EL (cell line): ENCODE measurements around the gene KSR2.

Source experiments
- DNase-seq: peaks from one replicate; pipeline ENCODE4 v3.0.0-alpha.2; 2016

Gene KSR2

GRCh38 chr12:117484901-117485300, 483.9 kb downstream of the KSR2 start:
- DNase-seq, result no peak

- DNase-seq, result no peak
These were observed 485.3 kb downstream of the KSR2 start for GRCh38 chr12:117483501-117483900.

- no peak for DNase-seq
These were observed 487.3 kb downstream of the KSR2 start for GRCh38 chr12:117481470-117481869.

- DNase-seq, result no peak
These were observed 492.4 kb downstream of the KSR2 start for GRCh38 chr12:117476341-117476740.

- DNase-seq, result no peak
These were observed 494.9 kb downstream of the KSR2 start for GRCh38 chr12:117473856-117474255.

- DNase-seq, result no peak
These were observed 495.8 kb downstream of the KSR2 start for GRCh38 chr12:117472983-117473382.

- DNase-seq, result no peak
These were observed 498.0 kb downstream of the KSR2 start for GRCh38 chr12:117470804-117471203.

GRCh38 chr12:117469883-117470483, 498.8 kb downstream of the KSR2 start:
- DNase-seq, result no peak

- no peak for DNase-seq
These were observed 500.8 kb downstream of the KSR2 start for GRCh38 chr12:117468016-117468415.

- DNase-seq, result no peak
These were observed 501.2 kb downstream of the KSR2 start for GRCh38 chr12:117467588-117467987.

- DNase-seq, result no peak
These were observed 502.0 kb downstream of the KSR2 start for GRCh38 chr12:117466677-117467362.

GRCh38 chr12:117461732-117462131, 507.1 kb downstream of the KSR2 start:
- no peak for DNase-seq

GRCh38 chr12:117459229-117459628, 509.6 kb downstream of the KSR2 start:
- DNase-seq, result no peak

- DNase-seq, result no peak
These were observed 511.6 kb downstream of the KSR2 start for GRCh38 chr12:117457189-117457588.

- no peak for DNase-seq
These were observed 512.7 kb downstream of the KSR2 start for GRCh38 chr12:117456076-117456475.

- DNase-seq, result no peak
These were observed 514.8 kb downstream of the KSR2 start for GRCh38 chr12:117453961-117454360.

- DNase-seq, result no peak
These were observed 516.7 kb downstream of the KSR2 start for GRCh38 chr12:117452112-117452511.

GRCh38 chr12:117450209-117450608, 518.6 kb downstream of the KSR2 start:
- DNase-seq, result no peak

- no peak for DNase-seq
These were observed 521.0 kb downstream of the KSR2 start for GRCh38 chr12:117447665-117448366.

- no peak for DNase-seq
These were observed 524.0 kb downstream of the KSR2 start for GRCh38 chr12:117444781-117445180.

- DNase-seq, result peak; percentile 34
These were observed 527.0 kb downstream of the KSR2 start for GRCh38 chr12:117441751-117442150.

- no peak for DNase-seq
These were observed 528.4 kb downstream of the KSR2 start for GRCh38 chr12:117440384-117440783.

- no peak for DNase-seq
These were observed 529.2 kb downstream of the KSR2 start for GRCh38 chr12:117439531-117440001.

- DNase-seq, result no peak
These were observed 530.0 kb downstream of the KSR2 start for GRCh38 chr12:117438809-117439208.
